H1 (cell line): ENCODE data around the gene GNG7. TPM values are rescaled to one million over a fixed set of nuclear protein-coding genes. Genes with fewer than 3 reads are reported as not detected.

ENCODE experiments used
- CTCF ChIA-PET: fragments of 300-600 bp; sonication (Branson Sonifier 250); formaldehyde crosslinking; loops from one replicate; lab custom pipeline; 2021; ENCODE audit not compliant: partially characterized antibody; lab: Charles Lee
- POLR2A ChIA-PET: fragments of 300-600 bp; sonication (Branson Sonifier 250); formaldehyde crosslinking; loops from one replicate; lab custom pipeline; 2021; ENCODE audit warnings: inconsistent platforms; ENCODE audit not compliant: partially characterized antibody; lab: Charles Lee
- DNase-seq, 2 experiments: peaks; one replicate each; pipeline versions ENCODE4 v3.0.0 to v3.0.0-alpha.2; 2010 to 2022; ENCODE audit warnings: low spot score in 2 of 2, low read depth in 1 of 2, mixed read lengths in 1 of 2
- FAIRE-seq: peaks from 2 replicates; lab custom pipeline; 2011; peaks lifted over from hg19 to GRCh38; lab: Jason Lieb, UNC
- H2AFZ ChIP-seq: 2 replicates; pipeline ENCODE4 v1.8.1; 2012; ENCODE audit warnings: low read length, inconsistent platforms
- H2AK5ac ChIP-seq: 2 replicates; pipeline ENCODE4 v1.6.1; 2013; ENCODE audit warnings: low read depth, low read length
- H2BK120ac ChIP-seq: replicated peaks from 2 replicates; pipeline ENCODE3; 2013; ENCODE audit warnings: low read depth, low read length, inconsistent platforms
- H2BK12ac ChIP-seq: 2 replicates; pipeline ENCODE4 v1.6.1; 2013; ENCODE audit warnings: low read depth, low read length
- H2BK15ac ChIP-seq: 2 replicates; pipeline ENCODE4 v1.6.1; 2013; ENCODE audit warnings: low read length
- H2BK20ac ChIP-seq: 2 replicates; pipeline ENCODE4 v1.6.1; 2013; ENCODE audit warnings: low read length
- H2BK5ac ChIP-seq: 2 replicates; pipeline ENCODE4 v1.6.1; 2013; ENCODE audit warnings: low read depth, low read length
- H3K14ac ChIP-seq: 2 replicates; pipeline ENCODE4 v1.6.1; 2013; ENCODE audit warnings: inconsistent platforms; ENCODE audit not compliant: insufficient read length
- H3K18ac ChIP-seq: 2 replicates; pipeline ENCODE4 v1.6.1; 2013; ENCODE audit warnings: low read length; ENCODE audit errors: extremely low read depth
- H3K23ac ChIP-seq: 2 replicates; pipeline ENCODE4 v1.6.1; 2013; ENCODE audit warnings: inconsistent platforms; ENCODE audit not compliant: insufficient read length
- H3K23me2 ChIP-seq: 2 replicates; pipeline ENCODE4 v1.6.1; 2013; ENCODE audit warnings: low read depth, low read length
- H3K27ac ChIP-seq: 2 replicates; pipeline ENCODE4 v1.6.1; 2011; ENCODE audit warnings: low read depth, low read length, inconsistent platforms
- H3K27me3 ChIP-seq, 4 experiments: replicated peaks in 1 of 4; 1 replicate in 1 of 4; 2 replicates in 3 of 4; pipeline versions ENCODE4 v1.6.1 to v1.8.1; 2011 to 2013; ENCODE audit warnings: low read length in 3 of 4, mild to moderate bottlenecking in 3 of 4, inconsistent platforms in 2 of 4, mixed read lengths in 2 of 4, moderate library complexity in 1 of 4; ENCODE audit not compliant: control insufficient read depth in 3 of 4, insufficient read depth in 3 of 4; ENCODE audit errors: extremely low read depth in 1 of 4
- H3K36me3 ChIP-seq, 4 experiments: 2 replicates each; pipeline versions ENCODE4 v1.6.1 to v1.8.1; 2011 to 2013; ENCODE audit warnings: mild to moderate bottlenecking in 4 of 4, low read length in 3 of 4, moderate library complexity in 2 of 4, control low read depth in 1 of 4, inconsistent platforms in 1 of 4; ENCODE audit not compliant: insufficient read depth in 4 of 4, control insufficient read depth in 2 of 4
- H3K4ac ChIP-seq: replicated peaks from 2 replicates; pipeline ENCODE3; 2013; ENCODE audit warnings: low read length, low read depth, mixed read lengths, inconsistent platforms; ENCODE audit not compliant: insufficient read length
- H3K4me1 ChIP-seq, 4 experiments: replicated peaks in 1 of 4; 1 replicate in 1 of 4; 2 replicates in 3 of 4; pipeline versions ENCODE4 v1.6.1 to v1.8.1; 2011 to 2013; ENCODE audit warnings: low read length in 3 of 4, inconsistent platforms in 2 of 4, mixed read lengths in 1 of 4; ENCODE audit not compliant: insufficient read depth in 4 of 4, control insufficient read depth in 3 of 4
- H3K4me2 ChIP-seq, 2 experiments: 2 replicates each; pipeline versions ENCODE4 v1.6.1 to v1.8.1; 2011 to 2013; ENCODE audit warnings: low read depth in 2 of 2, low read length in 2 of 2, control low read depth in 1 of 2, inconsistent platforms in 1 of 2, mild to moderate bottlenecking in 1 of 2; ENCODE audit not compliant: insufficient read depth in 1 of 2
- H3K4me3 ChIP-seq, 4 experiments: fragments of 200-600, 300-600 bp in 1 of 4; sonication (generic), shearing (Covaris generic), sonication (Bioruptor Twin) in 1 of 4; 2 replicates each; pipeline versions ENCODE4 v1.5.1 to v1.8.1; 2011 to 2016; ENCODE audit warnings: low read length in 4 of 4, low read depth in 3 of 4, control low read depth in 2 of 4, inconsistent platforms in 2 of 4, mild to moderate bottlenecking in 2 of 4, mixed read lengths in 1 of 4, moderate library complexity in 1 of 4; ENCODE audit not compliant: insufficient read depth in 2 of 4; ENCODE audit errors: extremely low read depth in 1 of 4
- H3K56ac ChIP-seq: replicated peaks from 2 replicates; pipeline ENCODE3; 2013; ENCODE audit warnings: low read depth, mild to moderate bottlenecking, mixed read lengths, low read length, inconsistent platforms; ENCODE audit not compliant: insufficient read length
- H3K79me1 ChIP-seq: 2 replicates; pipeline ENCODE4 v1.6.1; 2013; ENCODE audit warnings: low read depth, low read length, control low read depth
- H3K79me2 ChIP-seq, 2 experiments: 2 replicates each; pipeline versions ENCODE4 v1.6.1 to v1.8.1; 2012 to 2013; ENCODE audit warnings: low read length in 2 of 2, mild to moderate bottlenecking in 2 of 2, inconsistent platforms in 1 of 2; ENCODE audit not compliant: insufficient read depth in 2 of 2, control insufficient read depth in 1 of 2
- H3K9ac ChIP-seq, 4 experiments: replicated peaks in 1 of 4; 1 replicate in 1 of 4; 2 replicates in 3 of 4; pipeline versions ENCODE4 v1.6.1 to v1.8.1; 2011 to 2013; ENCODE audit warnings: low read depth in 3 of 4, low read length in 3 of 4, control low read depth in 2 of 4, mild to moderate bottlenecking in 2 of 4, moderate library complexity in 2 of 4, inconsistent platforms in 1 of 4; ENCODE audit errors: extremely low read depth in 1 of 4
- H3K9me3 ChIP-seq, 2 experiments: 2 replicates each; pipeline versions ENCODE4 v1.6.1 to v1.8.1; 2012 to 2013; ENCODE audit warnings: mild to moderate bottlenecking in 2 of 2, moderate library complexity in 2 of 2, control low read depth in 1 of 2, inconsistent platforms in 1 of 2, low read depth in 1 of 2, low read length in 1 of 2, mixed read lengths in 1 of 2; ENCODE audit not compliant: insufficient read depth in 2 of 2
- H4K20me1 ChIP-seq, 2 experiments: replicated peaks in 1 of 2; 2 replicates each; pipeline versions ENCODE3 to v1.8.1; 2011 to 2013; ENCODE audit warnings: inconsistent platforms in 2 of 2, low read length in 2 of 2, mild to moderate bottlenecking in 1 of 2; ENCODE audit not compliant: insufficient read depth in 2 of 2, control insufficient read depth in 1 of 2
- H4K5ac ChIP-seq: 2 replicates; pipeline ENCODE4 v1.6.1; 2013; ENCODE audit warnings: low read length, low read depth, mixed read lengths, inconsistent platforms; ENCODE audit not compliant: insufficient read length
- H4K8ac ChIP-seq: 2 replicates; pipeline ENCODE4 v1.8.0; 2013; ENCODE audit warnings: mild to moderate bottlenecking, moderate library complexity, low read length, inconsistent platforms; ENCODE audit not compliant: insufficient read depth; ENCODE audit errors: extremely low read depth
- H4K91ac ChIP-seq: replicated peaks from 2 replicates; pipeline ENCODE3; 2013; ENCODE audit warnings: low read length, mixed read lengths, inconsistent platforms; ENCODE audit not compliant: insufficient read length
- BACH1 ChIP-seq: IDR thresholded peaks from 2 replicates; pipeline ENCODE4 v1.6.1; 2012; ENCODE audit warnings: low read length, improper control_type of control experiment
- CBX5 ChIP-seq: fragments of 300-800, 300-1000 bp; sonication (generic); IDR thresholded peaks from 2 replicates; pipeline ENCODE4 v1.7.1; 2016; ENCODE audit warnings: antibody characterized with exemption, low read length, low read depth
- CTBP2 ChIP-seq: IDR thresholded peaks from 2 replicates; pipeline ENCODE4 v1.7.0; 2011; ENCODE audit warnings: borderline replicate concordance, mild to moderate bottlenecking, moderate library complexity, mixed read lengths, low read length; ENCODE audit not compliant: insufficient read depth, insufficient read length
- GTF2F1 ChIP-seq: IDR thresholded peaks from 2 replicates; pipeline ENCODE4 v1.6.1; 2012; ENCODE audit warnings: low read depth, low read length, improper control_type of control experiment, borderline replicate concordance
- KDM1A ChIP-seq: fragments of 200-600, 300-600 bp; sonication (generic); IDR thresholded peaks from 2 replicates; pipeline ENCODE4 v1.7.1; 2016; ENCODE audit warnings: mild to moderate bottlenecking, low read length, borderline replicate concordance
- MAX ChIP-seq: IDR thresholded peaks from 2 replicates; pipeline ENCODE4 v1.6.1; 2012; ENCODE audit warnings: inconsistent platforms
- SRF ChIP-seq: IDR thresholded peaks from 2 replicates; pipeline ENCODE4 v1.6.1; 2011; ENCODE audit warnings: mild to moderate bottlenecking, low read depth, low read length, moderate library complexity
- TAF1 ChIP-seq: IDR thresholded peaks from 2 replicates; pipeline ENCODE4 v1.6.1; 2011; ENCODE audit warnings: mild to moderate bottlenecking, low read depth, low read length
- USF2 ChIP-seq: IDR thresholded peaks from 2 replicates; pipeline ENCODE4 v1.6.1; 2011; ENCODE audit warnings: low read length, improper control_type of control experiment
- YY1 ChIP-seq: IDR thresholded peaks from 2 replicates; pipeline ENCODE4 v1.6.1; 2011; ENCODE audit warnings: low read depth, mild to moderate bottlenecking, low read length
- ZNF274 ChIP-seq: IDR thresholded peaks from 2 replicates; pipeline ENCODE4 v1.7.0; 2012; ENCODE audit warnings: low read length, borderline replicate concordance; ENCODE audit errors: extremely low read depth
- WGBS, 2 experiments: shearing (Covaris generic) in 1 of 2; methylation state at CpG; one replicate each; pipeline versions ENCODE4 v1.1.6 to v1.1.7; 2013 to 2015; ENCODE audit warnings: low lambda C conversion rate in 2 of 2, mixed read lengths in 2 of 2, inconsistent platforms in 1 of 2, low coverage in 1 of 2, missing lambda C conversion rate in 1 of 2; ENCODE audit not compliant: insufficient replicate concordance in 2 of 2, insufficient coverage in 1 of 2, insufficient read length in 1 of 2; ENCODE audit errors: extremely low coverage in 1 of 2, missing lambda C conversion rate in 1 of 2; 5-methylcytosine and 5-hydroxymethylcytosine counted together
- polyA plus RNA-seq, 7 experiments: library from polyadenylated mRNA; depleted of rRNA in 3 of 7; stranded (reverse) in 5 of 7; unstranded in 2 of 7; fragments of >200 nt in 5 of 7; fragments of 200-250 nt in 2 of 7; gene quantifications; 1 replicate in 5 of 7; 2 replicates in 1 of 7; 4 replicates in 1 of 7; pipeline versions ENCODE4 v1.2.1 to v1.2.3, GENCODE V29; 2011 to 2013; ENCODE audit warnings: missing spikeins in 2 of 7, mixed read lengths in 2 of 7
- total RNA-seq: library from RNA; stranded (reverse); fragmentation: NEBNext Ultra II Directional; extraction: Animal tissue kit (Norgen Biotek cat#: 25700); gene quantifications from 2 replicates; pipeline ENCODE4 v1.2.1, GENCODE V29; 2021

Gene GNG7
- total and polyA plus RNA-seq, 2 of the 8 experiments (the other 6 are each of a cell fraction or from before 2014, with no cell fraction given): 2.8 to 7.8 TPM

GRCh38 chr19:2617393-2618165, 84.9 kb downstream of the GNG7 start:
- FAIRE-seq (no peak), DNase-seq (no peak)
- Histone ChIP-seq H3K14ac (no peak overlapping the region), H3K23me2 (no peaks in the 10 kb centered on the region), H3K27me3 (peaks cover 0 to 7% (median 2%) of the 10 kb centered on the region in 4 experiments; a peak in 1 of 7 replicates), H4K8ac (no peak overlapping the region), H4K20me1 (peaks cover 0 to 2% of the 10 kb centered on the region in 2 experiments), H2BK120ac (no peak overlapping the region), H3K23ac (no peak overlapping the region), H2AFZ (no peak overlapping the region), H4K5ac (no peak overlapping the region), H3K4me1 (peaks cover 0 to 3% (median 0%) of the 10 kb centered on the region in 4 experiments; a peak in 1 of 7 replicates), H3K9ac (no peak overlapping the region), H3K18ac (no peak overlapping the region), H3K9me3 (peaks cover 5 to 10% of the 10 kb centered on the region in 2 experiments; a peak in 3 of 4 replicates), H2BK5ac (no peak overlapping the region), H2BK12ac (0 out of 2 replicates have a peak overlapping the region, but pooled peaks have one; percentile 27), H2BK15ac (no peak overlapping the region), H3K4ac (no peak overlapping the region), H3K56ac (no peak overlapping the region), H3K79me2 (no peaks in the 10 kb centered on the region; a peak in 1 of 4 replicates), H3K27ac (no peak overlapping the region), H3K4me2 (no peak overlapping the region), H4K91ac (no peak overlapping the region), H2AK5ac (no peak overlapping the region), H3K36me3 (no peaks in the 10 kb centered on the region), H3K4me3 (no peak overlapping the region), H2BK20ac (no peak overlapping the region), H3K79me1 (no peaks in the 10 kb centered on the region)
- ChIA-PET POLR2A (interaction anchor here (0.5 to 12.5 kb wide), 5 partner anchors 9 to 386 kb away, joined by 3 to 135 read pairs (median 4); partner anchors contain the start of gene GADD45B), CTCF (interaction anchor here (1.0 to 2.7 kb wide), 11 partner anchors 10 to 141 kb away, joined by 3 to 15 read pairs (median 4); partner anchors contain the start of gene GADD45B)
- WGBS, 2 experiments: 87% methylated on average over 11 of the region's 11 CpGs; no CpG with 5 or more reads in 1 of the 2 experiments
- TF ChIP-seq YY1 (no peak), CBX5 (no peak), KDM1A (no peak), ZNF274 (no peak), GTF2F1 (no peak), USF2 (no peak), CTBP2 (no peak), BACH1 (no peak), SRF (no peak), TAF1 (no peak), MAX (no peak)
